PC-3 (cell line): Measurements from ENCODE around the gene GABRA1. TPM values are rescaled to one million over a fixed set of nuclear protein-coding genes. Genes with fewer than 3 reads are reported as not detected.

ENCODE experiments used
- ATAC-seq: fragments of 200-7000 bp; cut with Tn5 transposase; 2 replicates; pipeline ENCODE4 v1.9.1; 2020; ENCODE audit warnings: mild to moderate bottlenecking, moderate library complexity
- BruUV-seq: library from RNA; stranded (reverse); fragments of 400-500 nt; replicated peaks from 2 replicates; lab custom pipeline; 2021; lab: Mats Ljungman, UMichigan
- CTCF ChIA-PET: fragments of 300-600 bp; sonication (Branson Sonifier 250); formaldehyde crosslinking; loops from one replicate; lab custom pipeline; 2022; ENCODE audit warnings: antibody characterized with exemption; lab: Charles Lee
- POLR2A ChIA-PET: fragments of 300-600 bp; sonication (Branson Sonifier 250); formaldehyde crosslinking; loops from one replicate; lab custom pipeline; 2022; ENCODE audit warnings: antibody characterized with exemption; ENCODE audit not compliant: unreplicated experiment; lab: Charles Lee
- DNase-seq: peaks from one replicate; pipeline ENCODE4 v3.0.0-alpha.2; 2015
- H2AFZ ChIP-seq: fragments of 300-600 bp; sonication (generic); 2 replicates; pipeline ENCODE4 v1.6.0; 2016; ENCODE audit warnings: antibody characterized with exemption, low read length
- H3F3A ChIP-seq: fragments of 300-600 bp; sonication (generic); one replicate; pipeline ENCODE4 v1.6.0; 2017; ENCODE audit warnings: antibody characterized with exemption, low read length, control low read depth, mild to moderate bottlenecking; ENCODE audit not compliant: unreplicated experiment
- H3K27ac ChIP-seq: fragments of 300-600 bp; sonication (generic); 2 replicates; pipeline ENCODE4 v1.5.1; 2016; ENCODE audit warnings: mild to moderate bottlenecking, low read length
- H3K27me3 ChIP-seq: fragments of 300-600 bp; sonication (generic); 2 replicates; pipeline ENCODE4 v1.6.1; 2016; ENCODE audit warnings: low read length, mixed read lengths
- H3K36me3 ChIP-seq: fragments of 300-600 bp; sonication (generic); 2 replicates; pipeline ENCODE4 v1.6.1; 2016; ENCODE audit warnings: low read depth, mixed run types, low read length, mixed read lengths
- H3K4me1 ChIP-seq: fragments of 300-600 bp; sonication (generic); 2 replicates; pipeline ENCODE4 v1.5.1; 2016; ENCODE audit warnings: low read length; ENCODE audit not compliant: insufficient read depth
- H3K4me2 ChIP-seq: fragments of 300-600 bp; sonication (generic); 2 replicates; pipeline ENCODE4 v1.6.0; 2016; ENCODE audit warnings: low read length
- H3K4me3 ChIP-seq: fragments of 300-600 bp; sonication (generic); 2 replicates; pipeline ENCODE4 v1.5.1; 2016; ENCODE audit warnings: mild to moderate bottlenecking, low read length, mixed read lengths
- H3K79me2 ChIP-seq: fragments of 300-600 bp; sonication (generic); 2 replicates; pipeline ENCODE4 v1.6.1; 2017; ENCODE audit warnings: low read length, mixed read lengths
- H3K9ac ChIP-seq: fragments of 300-600 bp; sonication (generic); 2 replicates; pipeline ENCODE4 v1.6.0; 2016; ENCODE audit warnings: mild to moderate bottlenecking, low read length
- H3K9me2 ChIP-seq: fragments of 300-600 bp; sonication (generic); replicated peaks from 2 replicates; pipeline ENCODE4 v1.6.1; 2016; ENCODE audit warnings: mixed run types, low read length, mixed read lengths
- H3K9me3 ChIP-seq: fragments of 300-600 bp; sonication (generic); 2 replicates; pipeline ENCODE4 v1.6.1; 2016; ENCODE audit warnings: low read length, mixed read lengths
- H4K20me1 ChIP-seq: fragments of 300-600 bp; sonication (generic); 2 replicates; pipeline ENCODE4 v1.6.1; 2016; ENCODE audit warnings: low read length, mixed read lengths
- CTCF ChIP-seq: fragments of 300-600 bp; sonication (generic); conservative IDR thresholded peaks from 2 replicates; pipeline ENCODE4 v1.5.1; 2017; ENCODE audit warnings: antibody characterized with exemption, low read depth, mild to moderate bottlenecking, low read length
- EZH2 ChIP-seq: fragments of 300-600 bp; sonication (generic); IDR thresholded peaks from one replicate; pipeline ENCODE4 v1.6.1; 2017; ENCODE audit warnings: antibody characterized with exemption, mild to moderate bottlenecking, low read length; ENCODE audit not compliant: unreplicated experiment
- EZH2phosphoT487 ChIP-seq: fragments of 300-600 bp; sonication (generic); IDR thresholded peaks from 2 replicates; pipeline ENCODE4 v1.6.1; 2018; ENCODE audit warnings: mild to moderate bottlenecking, antibody characterized with exemption, low read length, borderline replicate concordance
- intact Hi-C: fragments of 100-400 bp; cut with micrococcal nuclease; formaldehyde crosslinking; loops from 2 replicates; pipeline ENCODE4 v1.9.0; 2023
- total RNA-seq: library from RNA; depleted of rRNA; stranded (reverse); fragments of >200 nt; gene quantifications from 2 replicates; pipeline ENCODE4 v1.2.3, GENCODE V29; 2014

GABRA1 gene
- total RNA-seq, 1 experiment from 2014 or later: not detected

- no peaks in the 10 kb centered on the region for H3K27me3 ChIP-seq
- no peak for ATAC-seq
- no peaks in the 10 kb centered on the region for H3F3A ChIP-seq
- intact Hi-C loops: no loop called here
- no peak for DNase-seq
- no peaks in the 10 kb centered on the region for H4K20me1 ChIP-seq
- no peak overlapping the region for H3K4me2 ChIP-seq
- H3K4me3 ChIP-seq: no peak overlapping the region
- H3K4me1 ChIP-seq: no peaks in the 10 kb centered on the region
- H2AFZ ChIP-seq: no peak overlapping the region
- TF ChIP-seq CTCF (no peak), EZH2phosphoT487 (no peak), EZH2 (no peak)
- H3K27ac ChIP-seq: no peak overlapping the region
- no peaks in the 10 kb centered on the region for H3K9me3 ChIP-seq
- ChIA-PET CTCF (no interaction called here), POLR2A (no interaction called here)
- H3K9me2 ChIP-seq: no peaks in the 10 kb centered on the region
- no TSS peak for BruUV-seq
- no peak overlapping the region for H3K9ac ChIP-seq
- H3K79me2 ChIP-seq: no peaks in the 10 kb centered on the region
- H3K36me3 ChIP-seq: no peaks in the 10 kb centered on the region
Measured at GRCh38 chr5:161895514-161895913, 47.6 kb downstream of the GABRA1 start.

GRCh38 chr5:161897033-161897432, 49.1 kb downstream of the GABRA1 start:
- no peak for DNase-seq
- ChIA-PET CTCF (no interaction called here), POLR2A (no interaction called here)
- Histone ChIP-seq H2AFZ (no peak overlapping the region), H3K27me3 (no peaks in the 10 kb centered on the region), H3K27ac (no peak overlapping the region), H3K9ac (no peak overlapping the region), H3K36me3 (no peaks in the 10 kb centered on the region), H3K9me2 (no peaks in the 10 kb centered on the region), H3K79me2 (no peaks in the 10 kb centered on the region), H3K9me3 (no peaks in the 10 kb centered on the region), H3K4me3 (no peak overlapping the region), H3K4me1 (no peaks in the 10 kb centered on the region), H3F3A (no peaks in the 10 kb centered on the region), H3K4me2 (no peak overlapping the region), H4K20me1 (no peaks in the 10 kb centered on the region)
- TF ChIP-seq EZH2phosphoT487: no peak
- no peak for TF ChIP-seq EZH2
- TF ChIP-seq CTCF: no peak
- no peak for ATAC-seq
- intact Hi-C loops: no loop called here
- no TSS peak for BruUV-seq

- TF ChIP-seq EZH2phosphoT487: no peak
- no peak for TF ChIP-seq EZH2
- no peaks in the 10 kb centered on the region for H4K20me1 ChIP-seq
- ChIA-PET POLR2A (no interaction called here), CTCF (no interaction called here)
- no peak overlapping the region for H3K4me2 ChIP-seq
- H3K4me3 ChIP-seq: no peak overlapping the region
- BruUV-seq: no TSS peak
- no peaks in the 10 kb centered on the region for H3K9me3 ChIP-seq
- H3K27me3 ChIP-seq: no peaks in the 10 kb centered on the region
- H3K79me2 ChIP-seq: no peaks in the 10 kb centered on the region
- H3K4me1 ChIP-seq: no peaks in the 10 kb centered on the region
- H3F3A ChIP-seq: no peaks in the 10 kb centered on the region
- intact Hi-C loops: no loop called here
- ATAC-seq (no peak), DNase-seq (no peak)
- H2AFZ ChIP-seq: no peak overlapping the region
- H3K9ac ChIP-seq: no peak overlapping the region
- no peak overlapping the region for H3K27ac ChIP-seq
- no peaks in the 10 kb centered on the region for H3K36me3 ChIP-seq
- no peaks in the 10 kb centered on the region for H3K9me2 ChIP-seq
Measured at GRCh38 chr5:161899590-161899989, 51.7 kb downstream of the GABRA1 start.
